Transverse colon (tissue), 4 donors: Measurements from ENCODE around the gene RPL10. TPM values are rescaled to one million over a fixed set of nuclear protein-coding genes. Genes with fewer than 3 reads are reported as not detected.
A peak's percentile ranks its signal among the peaks of the same experiment; 100 is the strongest.

ENCODE experiments used
- DNase-seq: peaks from one replicate; pipeline ENCODE4 v3.0.0-alpha.2; 2019
- H3K27ac ChIP-seq, 4 donors: fragments of 200-600 bp; sonication (generic); 2 replicates each; pipeline ENCODE4 v1.5.1; 2016 to 2018; ENCODE audit warnings: inconsistent platforms in 4 of 4
- H3K27me3 ChIP-seq: fragments of 200-600 bp; sonication (generic); 2 replicates; pipeline ENCODE4 v1.5.1; 2017; ENCODE audit warnings: inconsistent platforms
- H3K36me3 ChIP-seq, 4 donors: fragments of 200-600 bp; sonication (generic); 2 replicates each; pipeline ENCODE4 v1.5.1; 2017 to 2019; ENCODE audit warnings: inconsistent platforms in 4 of 4
- H3K4me1 ChIP-seq, 4 donors: fragments of 200-600 bp; sonication (generic); 2 replicates each; pipeline ENCODE4 v1.5.1; 2017 to 2020; ENCODE audit warnings: inconsistent platforms in 4 of 4
- H3K4me3 ChIP-seq, 4 donors: fragments of 200-600 bp; sonication (generic); 1 replicate in 1 of 4; 2 replicates in 3 of 4; pipeline versions ENCODE4 v1.5.1 to v1.6.1; 2017 to 2019; ENCODE audit warnings: inconsistent platforms in 4 of 4
- H3K9me3 ChIP-seq, 2 donors: fragments of 200-600 bp; sonication (generic); 2 replicates each; pipeline ENCODE4 v1.5.1; 2017 to 2019; ENCODE audit warnings: inconsistent platforms in 2 of 2
- CTCF ChIP-seq, 5 experiments: fragments of 200-600 bp in 3 of 5; fragments of 450-650 bp in 2 of 5; sonication (generic) in 3 of 5; IDR thresholded peaks; 1 replicate in 2 of 5; 2 replicates in 3 of 5; pipeline ENCODE4 v1.5.1; 2016 to 2017; ENCODE audit warnings: antibody characterized with exemption in 5 of 5, inconsistent platforms in 3 of 5, mild to moderate bottlenecking in 2 of 5, moderate library complexity in 1 of 5
- EP300 ChIP-seq: sonication (generic); formaldehyde crosslinking; IDR thresholded peaks from one replicate; pipeline ENCODE4 v1.6.1; 2017; ENCODE audit warnings: antibody characterized with exemption, low read depth
- POLR2A ChIP-seq: fragments of 450-650 bp; IDR thresholded peaks from one replicate; pipeline ENCODE4 v1.6.1; 2016; ENCODE audit warnings: antibody characterized with exemption, mild to moderate bottlenecking, moderate library complexity
- POLR2AphosphoS5 ChIP-seq, 3 donors: sonication (generic); formaldehyde crosslinking; IDR thresholded peaks; one replicate each; pipeline ENCODE4 v1.6.1; 2016; ENCODE audit warnings: antibody characterized with exemption in 3 of 3
- WGBS, 2 donors: methylation state at CpG; one replicate each; pipeline ENCODE4 v1.1.5; 2018; ENCODE audit warnings: low coverage in 1 of 2; 5-methylcytosine and 5-hydroxymethylcytosine counted together
- in situ Hi-C, 4 donors: fragments of 200-750 bp; cut with MboI; loops; one replicate each; pipeline versions ENCODE4 v1.15.0 to v1.15.1; 2017; ENCODE audit warnings: low sequenced_read_pairs in 3 of 4, low pct_ligation_motif_present in 1 of 4, low pct_unique_long_range_greater_than_20kb in 1 of 4
- intact Hi-C: fragments of 100-400 bp; cut with DNase I; formaldehyde crosslinking; loops from one replicate; pipeline ENCODE4 v1.15.1; 2023; ENCODE audit warnings: low total_unique reads
- total RNA-seq, 4 donors: library from RNA; depleted of rRNA; stranded (reverse); fragments of >200 nt; gene quantifications; one replicate each; pipeline ENCODE4 v1.1.0, GENCODE V29; 2016

The RPL10 gene
- total RNA-seq, 4 donors from 2014 or later, result 1,352 to 4,861 (median 3,415) TPM

- 59% methylated on average over 101 of the region's 103 CpGs; no CpG with 5 or more reads in 1 of the 2 donors for WGBS, 2 donors
- intact Hi-C loops (no loop called here), in situ Hi-C loops (no loop called here)
- Histone ChIP-seq H3K36me3 (no peaks in the 10 kb centered on the region), H3K27ac (peak within 1 kb of the TSS; percentile 95 to 99 (median 98)), H3K27me3 (no peaks in the 10 kb centered on the region), H3K4me1 (peaks cover 0 to 20% (median 10%) of the 10 kb centered on the region in 4 donors), H3K9me3 (no peaks in the 10 kb centered on the region), H3K4me3 (peak within 1 kb of the TSS; percentile 62 to 92 (median 80))
- TF ChIP-seq POLR2A (peak; percentile 81), EP300 (peak; percentile 22), POLR2AphosphoS5 (IDR thresholded peaks at IDR 0.05) (peak; percentile 78 to 93 (median 90)), CTCF (IDR thresholded peaks at IDR 0.05) (peak in 2 of 5 experiments; percentile 14 to 26)
- peak; percentile 97 for DNase-seq
These were observed 19.2 kb upstream of the RPL10 start, which contains the start of gene EMD for GRCh38 chrX:154378799-154379568. Gene EMD (plus strand): TSS chrX:154379295. CDS start chrX:154379485, 190 bp downstream.

- WGBS, 2 donors, result 56% methylated on average over 36 of the region's 38 CpGs; no CpG with 5 or more reads in 1 of the 2 donors
- peak overlapping the region; percentile 95 to 99 (median 96) for H3K27ac ChIP-seq
These were observed 18.6 kb upstream of the RPL10 start for GRCh38 chrX:154379569-154379951.

GRCh38 chrX:154380153-154380552 is 18.0 kb upstream of the RPL10 start:
- H3K27ac ChIP-seq, result peak overlapping the region; percentile 95 to 99 (median 96)
- in situ Hi-C loops (no loop called here), intact Hi-C loops (no loop called here)
- no peaks in the 10 kb centered on the region for H3K36me3 ChIP-seq
- 55% methylated on average over 6 of the region's 13 CpGs; no CpG with 5 or more reads in 1 of the 2 donors for WGBS, 2 donors
- no peak for TF ChIP-seq POLR2A
- TF ChIP-seq POLR2AphosphoS5 (IDR thresholded peaks at IDR 0.05), result no peak
- no peak for DNase-seq
- H3K27me3 ChIP-seq, result no peaks in the 10 kb centered on the region
- H3K4me3 ChIP-seq, result peak overlapping the region; percentile 62 to 92 (median 80)
- H3K9me3 ChIP-seq, result no peaks in the 10 kb centered on the region
- H3K4me1 ChIP-seq, result peaks cover 0 to 17% (median 7%) of the 10 kb centered on the region in 4 donors

More at GRCh38 chrX:154379569-154379951, 18.6 kb upstream of the RPL10 start:
- Histone ChIP-seq H3K9me3 (no peaks in the 10 kb centered on the region), H3K27me3 (no peaks in the 10 kb centered on the region), H3K36me3 (no peaks in the 10 kb centered on the region), H3K4me1 (peaks cover 0 to 19% (median 8%) of the 10 kb centered on the region in 4 donors), H3K4me3 (peak overlapping the region; percentile 62 to 92 (median 80))
- intact Hi-C loops, result no loop called here
- in situ Hi-C loops, result no loop called here
- TF ChIP-seq CTCF (IDR thresholded peaks at IDR 0.05), result no peak
- no peak for TF ChIP-seq POLR2A
- no peak for TF ChIP-seq POLR2AphosphoS5 (IDR thresholded peaks at IDR 0.05)
- no peak for TF ChIP-seq EP300
- no peak for DNase-seq

GRCh38 chrX:154380787-154381186 is 17.4 kb upstream of the RPL10 start:
- intact Hi-C loops (no loop called here), in situ Hi-C loops (no loop called here)
- Histone ChIP-seq H3K4me1 (peaks cover 0 to 17% (median 7%) of the 10 kb centered on the region in 4 donors), H3K4me3 (peak overlapping the region in 1 of 4 donors; percentile 73), H3K9me3 (no peaks in the 10 kb centered on the region), H3K27me3 (no peaks in the 10 kb centered on the region), H3K36me3 (no peaks in the 10 kb centered on the region), H3K27ac (peak overlapping the region; percentile 95 to 99 (median 96))
- no peak for DNase-seq
- WGBS, 2 donors, result 79% methylated on average over 14 of the region's 14 CpGs; no CpG with 5 or more reads in 1 of the 2 donors
- TF ChIP-seq EP300 (no peak), POLR2AphosphoS5 (IDR thresholded peaks at IDR 0.05) (no peak), CTCF (IDR thresholded peaks at IDR 0.05) (no peak), POLR2A (no peak)
